ENCODE results near the gene DR1. TPM values are rescaled to one million over a fixed set of nuclear protein-coding genes. Genes with fewer than 3 reads are reported as not detected.
"Not testable (repeated sequence)": the region's sequence is repeated elsewhere in the genome, so short reads cannot be mapped to it uniquely, and the experiment has no call there.

Gene DR1
- total RNA-seq, 4 donors from 2014 or later, result 19.5 to 83.1 (median 46.1) TPM

DNA sequence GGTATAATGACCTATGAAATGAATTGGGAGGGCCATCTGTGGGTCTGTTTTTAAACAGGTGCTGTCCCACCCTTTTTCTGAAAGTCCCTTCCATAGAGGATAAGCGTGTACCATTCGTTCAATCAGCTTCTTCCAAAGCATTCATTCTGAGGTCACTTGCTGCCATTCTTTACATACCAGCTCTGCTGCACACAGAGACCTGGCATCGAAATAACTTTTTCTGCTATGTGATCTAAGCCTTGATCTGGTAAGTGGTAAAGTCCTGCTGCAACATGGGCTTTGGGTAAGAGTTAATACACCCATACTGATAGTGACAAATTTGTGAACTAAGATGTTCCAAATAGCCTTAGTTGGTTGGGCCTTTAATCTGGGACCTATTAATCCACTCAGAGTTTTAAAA, 38.9 kb downstream of the DR1 start:
- Histone ChIP-seq H3K36me3 (no peaks in the 10 kb centered on the region), H3K27ac (no peak overlapping the region), H3K27me3 (no peaks in the 10 kb centered on the region), H3K4me1 (no peaks in the 10 kb centered on the region), H3K9me3 (peaks cover 0 to 3% of the 10 kb centered on the region in 2 donors), H3K4me3 (no peak overlapping the region)
- no peak for DNase-seq
- intact Hi-C loops (cut with DNase I; ENCODE audit: low total_unique reads), result no loop called here
- TF ChIP-seq POLR2A (IDR thresholded peaks at IDR 0.05), result no peak
- TF ChIP-seq, protein P1, sequence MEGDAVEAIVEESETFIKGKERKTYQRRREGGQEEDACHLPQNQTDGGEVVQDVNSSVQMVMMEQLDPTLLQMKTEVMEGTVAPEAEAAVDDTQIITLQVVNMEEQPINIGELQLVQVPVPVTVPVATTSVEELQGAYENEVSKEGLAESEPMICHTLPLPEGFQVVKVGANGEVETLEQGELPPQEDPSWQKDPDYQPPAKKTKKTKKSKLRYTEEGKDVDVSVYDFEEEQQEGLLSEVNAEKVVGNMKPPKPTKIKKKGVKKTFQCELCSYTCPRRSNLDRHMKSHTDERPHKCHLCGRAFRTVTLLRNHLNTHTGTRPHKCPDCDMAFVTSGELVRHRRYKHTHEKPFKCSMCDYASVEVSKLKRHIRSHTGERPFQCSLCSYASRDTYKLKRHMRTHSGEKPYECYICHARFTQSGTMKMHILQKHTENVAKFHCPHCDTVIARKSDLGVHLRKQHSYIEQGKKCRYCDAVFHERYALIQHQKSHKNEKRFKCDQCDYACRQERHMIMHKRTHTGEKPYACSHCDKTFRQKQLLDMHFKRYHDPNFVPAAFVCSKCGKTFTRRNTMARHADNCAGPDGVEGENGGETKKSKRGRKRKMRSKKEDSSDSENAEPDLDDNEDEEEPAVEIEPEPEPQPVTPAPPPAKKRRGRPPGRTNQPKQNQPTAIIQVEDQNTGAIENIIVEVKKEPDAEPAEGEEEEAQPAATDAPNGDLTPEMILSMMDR (IDR thresholded peaks at IDR 0.05), result no peak

DNA sequence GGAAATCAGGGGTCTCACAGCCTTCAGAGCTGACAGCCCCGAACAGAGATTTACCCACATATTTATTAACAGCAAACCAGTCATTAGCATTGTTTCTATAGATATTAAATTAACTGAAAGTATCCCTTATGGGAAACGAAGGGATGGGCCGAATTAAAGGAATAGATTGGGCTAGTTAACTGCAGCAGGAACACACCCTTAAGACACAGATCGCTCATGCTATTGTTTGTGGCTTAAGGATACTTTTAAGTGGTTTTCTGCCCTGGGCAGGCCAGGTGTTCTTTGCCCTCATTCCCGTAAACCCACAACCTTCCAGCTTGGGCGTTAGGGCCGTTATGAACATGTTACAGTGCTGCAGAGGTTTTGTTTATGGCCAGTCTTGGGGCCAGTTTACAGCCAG, 40.6 kb downstream of the DR1 start:
- H3K36me3 ChIP-seq; H3K27ac ChIP-seq; H3K9me3 ChIP-seq; H3K4me1 ChIP-seq; intact Hi-C loops (cut with DNase I; ENCODE audit: low total_unique reads); H3K4me3 ChIP-seq; DNase-seq; H3K27me3 ChIP-seq: not testable (repeated sequence)

DNA sequence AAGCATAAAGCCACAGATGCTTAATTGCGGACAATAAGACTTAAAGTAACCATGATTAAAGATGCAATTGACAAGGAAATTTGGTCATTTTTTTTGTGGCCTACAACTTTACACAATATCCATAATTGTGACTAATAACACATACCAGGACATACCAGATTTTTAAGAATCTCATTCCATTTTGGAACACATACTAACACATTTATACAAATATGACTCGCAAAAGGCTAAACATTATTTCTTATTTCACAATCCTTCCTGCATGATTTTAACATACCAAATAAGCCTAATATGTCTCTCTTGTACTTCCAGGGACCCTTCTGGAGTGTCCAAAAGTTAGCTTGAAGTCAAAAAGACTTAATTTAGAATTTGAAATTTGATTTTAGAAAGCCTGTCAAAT, 48.8 kb downstream of the DR1 start:
- H3K4me1 ChIP-seq, result no peaks in the 10 kb centered on the region
- no peaks in the 10 kb centered on the region for H3K36me3 ChIP-seq
- no peak for DNase-seq
- intact Hi-C loops (cut with DNase I; ENCODE audit: low total_unique reads), result no loop called here
- H3K27ac ChIP-seq, result no peak overlapping the region
- H3K27me3 ChIP-seq, result no peaks in the 10 kb centered on the region
- no peak for TF ChIP-seq POLR2A (IDR thresholded peaks at IDR 0.05)
- TF ChIP-seq, protein P1 (IDR thresholded peaks at IDR 0.05), result no peak
- no peak overlapping the region for H3K4me3 ChIP-seq
- no peaks in the 10 kb centered on the region for H3K9me3 ChIP-seq

DNA sequence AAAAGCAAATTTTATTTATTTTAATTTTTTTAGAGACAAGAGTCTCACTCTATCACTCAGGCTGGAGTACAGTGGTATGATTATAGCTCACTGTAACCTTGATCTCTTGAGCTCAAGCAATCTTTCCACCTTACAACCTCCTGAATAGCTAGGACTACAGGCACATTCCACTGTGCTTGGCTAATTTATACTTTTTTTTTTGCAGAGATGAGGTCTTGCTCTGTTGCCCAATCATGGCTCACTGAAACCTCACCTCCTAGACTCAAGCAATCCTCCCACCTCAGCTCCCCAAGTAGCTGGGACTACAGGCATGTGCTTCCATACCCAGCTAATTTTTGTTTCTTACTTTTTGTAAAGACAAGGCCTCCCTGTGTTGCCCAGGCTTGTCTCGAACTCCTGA, 49.5 kb downstream of the DR1 start:
- H3K4me1 ChIP-seq, result no peaks in the 10 kb centered on the region
- TF ChIP-seq, protein P1 (IDR thresholded peaks at IDR 0.05), result no peak
- no peak for TF ChIP-seq POLR2A (IDR thresholded peaks at IDR 0.05)
- no peak for DNase-seq
- H3K27ac ChIP-seq, result no peak overlapping the region
- intact Hi-C loops (cut with DNase I; ENCODE audit: low total_unique reads), result no loop called here
- no peaks in the 10 kb centered on the region for H3K36me3 ChIP-seq
- H3K9me3 ChIP-seq, result no peaks in the 10 kb centered on the region
- H3K27me3 ChIP-seq, result no peaks in the 10 kb centered on the region
- no peak overlapping the region for H3K4me3 ChIP-seq

DNA sequence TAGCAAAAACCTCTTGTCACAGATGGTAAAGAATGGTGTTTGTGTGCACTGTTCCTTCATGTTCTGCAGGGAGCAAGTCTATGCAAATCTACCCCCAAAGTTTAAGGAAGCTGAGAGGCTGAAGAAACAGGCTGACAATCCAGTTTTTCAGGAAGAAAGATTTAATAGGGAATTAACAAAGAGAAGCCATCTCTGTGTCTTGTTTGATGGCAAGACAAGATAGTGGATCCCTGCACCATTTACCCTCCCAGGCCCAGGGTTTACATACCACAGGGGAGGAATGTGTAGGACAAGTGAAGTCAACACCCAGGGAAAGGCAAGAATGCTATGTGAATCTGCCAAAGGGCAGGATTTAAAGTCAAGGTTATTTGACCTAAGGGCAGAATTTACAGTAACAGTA, 54.1 kb downstream of the DR1 start:
- Histone ChIP-seq H3K27ac (no peak overlapping the region), H3K4me3 (no peak overlapping the region), H3K9me3 (no peaks in the 10 kb centered on the region), H3K36me3 (no peaks in the 10 kb centered on the region), H3K4me1 (no peaks in the 10 kb centered on the region), H3K27me3 (no peaks in the 10 kb centered on the region)
- no peak for TF ChIP-seq POLR2A (IDR thresholded peaks at IDR 0.05)
- TF ChIP-seq, protein P1 (IDR thresholded peaks at IDR 0.05), result no peak
- intact Hi-C loops (cut with DNase I; ENCODE audit: low total_unique reads), result no loop called here
- DNase-seq, result no peak

DNA sequence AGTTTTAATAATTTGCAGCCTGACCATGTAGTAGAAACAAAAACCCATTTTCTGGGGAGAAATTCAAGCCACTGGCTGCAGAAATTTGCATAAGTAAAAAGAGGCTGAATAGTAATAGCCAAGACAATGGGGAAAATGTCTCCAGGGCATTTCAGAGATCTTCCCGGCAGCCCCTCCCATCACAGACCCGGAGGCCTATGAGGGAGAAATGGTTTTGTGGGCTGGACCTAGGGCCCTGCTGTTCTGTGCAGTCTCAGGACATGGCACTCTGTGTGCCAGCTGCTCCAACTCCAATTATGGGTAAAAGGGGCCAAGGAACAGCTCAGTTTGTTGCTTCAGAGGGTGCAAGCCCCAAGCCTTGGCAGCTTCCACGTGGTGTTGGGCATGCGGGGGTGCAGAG, 62.5 kb downstream of the DR1 start:
- Histone ChIP-seq H3K4me3 (no peak overlapping the region), H3K9me3 (no peaks in the 10 kb centered on the region)

More for the DNA sequence above, 62.5 kb downstream of the DR1 start:
- no peaks in the 10 kb centered on the region for H3K36me3 ChIP-seq
- H3K27ac ChIP-seq, result no peak overlapping the region
- no peaks in the 10 kb centered on the region for H3K27me3 ChIP-seq
- H3K4me1 ChIP-seq, result no peaks in the 10 kb centered on the region
- no peak for DNase-seq
- no peak for TF ChIP-seq POLR2A (IDR thresholded peaks at IDR 0.05)
- TF ChIP-seq, protein P1 (IDR thresholded peaks at IDR 0.05), result no peak
- intact Hi-C loops (cut with DNase I; ENCODE audit: low total_unique reads), result no loop called here
